GM12873 (cell line): ENCODE measurements around the gene SORL1.

Experiments used
- TF ChIP-seq, protein P1 (sequence below): IDR thresholded peaks from 2 replicates; pipeline ENCODE4 v1.5.1; 2012; ENCODE audit warnings: low read depth, mild to moderate bottlenecking, moderate library complexity, low read length, control low read depth; ENCODE audit not compliant: insufficient read depth; ENCODE audit errors: missing control alignments

The SORL1 gene

GRCh38 chr11:121473064-121473777 is 21.1 kb downstream of the SORL1 start:
- TF ChIP-seq, protein P1, sequence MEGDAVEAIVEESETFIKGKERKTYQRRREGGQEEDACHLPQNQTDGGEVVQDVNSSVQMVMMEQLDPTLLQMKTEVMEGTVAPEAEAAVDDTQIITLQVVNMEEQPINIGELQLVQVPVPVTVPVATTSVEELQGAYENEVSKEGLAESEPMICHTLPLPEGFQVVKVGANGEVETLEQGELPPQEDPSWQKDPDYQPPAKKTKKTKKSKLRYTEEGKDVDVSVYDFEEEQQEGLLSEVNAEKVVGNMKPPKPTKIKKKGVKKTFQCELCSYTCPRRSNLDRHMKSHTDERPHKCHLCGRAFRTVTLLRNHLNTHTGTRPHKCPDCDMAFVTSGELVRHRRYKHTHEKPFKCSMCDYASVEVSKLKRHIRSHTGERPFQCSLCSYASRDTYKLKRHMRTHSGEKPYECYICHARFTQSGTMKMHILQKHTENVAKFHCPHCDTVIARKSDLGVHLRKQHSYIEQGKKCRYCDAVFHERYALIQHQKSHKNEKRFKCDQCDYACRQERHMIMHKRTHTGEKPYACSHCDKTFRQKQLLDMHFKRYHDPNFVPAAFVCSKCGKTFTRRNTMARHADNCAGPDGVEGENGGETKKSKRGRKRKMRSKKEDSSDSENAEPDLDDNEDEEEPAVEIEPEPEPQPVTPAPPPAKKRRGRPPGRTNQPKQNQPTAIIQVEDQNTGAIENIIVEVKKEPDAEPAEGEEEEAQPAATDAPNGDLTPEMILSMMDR: no peak

DNA sequence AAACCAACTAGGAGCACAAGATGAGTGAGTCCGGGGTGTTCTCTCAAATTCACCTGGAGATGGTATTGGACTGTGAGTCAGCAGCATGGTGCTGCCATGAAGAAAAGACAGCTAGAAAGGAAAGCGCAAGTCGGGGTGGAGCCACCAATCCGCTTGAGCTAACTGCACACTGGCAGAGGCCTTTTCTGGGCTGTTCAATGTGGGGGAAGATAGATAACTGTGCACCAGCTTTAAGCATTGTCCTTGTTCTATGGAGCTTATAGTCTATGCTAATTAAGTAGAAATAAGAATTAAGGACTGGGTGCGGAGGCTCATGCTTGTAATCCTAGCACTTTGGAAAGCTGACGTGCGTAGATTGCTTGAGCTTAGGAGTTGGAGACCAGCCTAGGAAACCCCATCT is 22.6 kb downstream of the SORL1 start:
- TF ChIP-seq, protein P1: no peak

DNA sequence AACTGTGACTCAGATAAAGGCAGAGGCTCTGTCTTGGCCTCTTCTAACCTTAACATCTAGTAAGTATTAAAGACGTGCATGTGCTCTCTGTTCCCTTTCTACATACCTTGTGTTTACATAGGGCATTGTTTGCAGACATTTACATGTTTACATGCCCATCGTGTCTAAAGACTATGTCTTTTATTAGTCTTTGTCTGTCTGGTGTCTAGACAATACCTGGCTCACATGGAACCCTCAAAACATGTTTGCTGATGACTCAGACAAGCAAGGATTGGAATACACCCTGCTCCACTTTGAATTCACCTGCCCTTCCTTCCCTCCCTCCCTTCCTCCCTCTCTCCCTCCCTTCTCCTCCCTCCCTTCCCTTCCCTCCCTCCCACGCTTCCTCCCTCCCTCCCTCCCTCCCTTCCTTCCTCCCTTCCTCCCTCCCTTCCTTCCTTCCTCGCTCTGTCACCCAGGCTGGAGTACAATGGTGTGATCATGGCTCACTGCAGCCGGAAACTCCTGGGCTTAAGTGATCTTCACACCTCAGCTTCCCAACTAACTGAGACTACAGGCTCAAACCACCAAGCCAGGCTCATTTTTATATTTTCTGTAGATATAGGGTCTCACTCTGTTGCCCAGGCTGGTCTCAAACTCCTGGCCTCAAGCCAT is 24.4 kb downstream of the SORL1 start:
- TF ChIP-seq, protein P1: no peak

DNA sequence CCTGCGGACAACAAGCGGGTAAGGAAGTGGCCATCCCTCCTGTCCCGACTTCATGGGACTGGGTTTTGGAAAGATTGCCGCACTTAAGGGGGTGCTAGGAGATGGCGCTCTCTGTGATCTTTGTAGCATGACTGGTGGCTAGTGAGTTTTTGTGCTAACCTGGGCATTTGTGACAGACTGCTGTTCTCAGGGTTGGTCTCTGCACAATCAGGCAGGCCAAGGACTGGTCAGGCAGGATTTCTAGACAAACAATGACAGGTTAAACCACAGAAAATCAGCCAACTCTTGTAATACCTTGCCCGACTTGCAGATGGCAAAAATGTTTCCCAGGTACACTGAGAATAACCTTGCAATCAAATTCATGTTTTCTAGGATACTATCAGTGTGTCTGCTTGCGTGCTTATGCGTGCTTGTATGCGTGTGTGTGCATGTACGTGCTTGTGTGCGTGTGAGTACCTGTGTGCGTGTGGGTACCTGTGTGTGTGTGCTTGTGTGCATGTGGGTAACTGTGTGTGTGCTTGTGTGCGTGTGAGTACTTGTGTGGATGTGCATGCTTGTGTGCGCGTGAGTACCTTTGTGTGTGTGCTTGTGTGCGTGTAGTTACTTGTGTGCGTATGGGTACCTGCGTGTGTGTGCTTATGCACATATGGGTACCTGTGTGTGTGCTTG is 26.2 kb downstream of the SORL1 start:
- TF ChIP-seq, protein P1: no peak

DNA sequence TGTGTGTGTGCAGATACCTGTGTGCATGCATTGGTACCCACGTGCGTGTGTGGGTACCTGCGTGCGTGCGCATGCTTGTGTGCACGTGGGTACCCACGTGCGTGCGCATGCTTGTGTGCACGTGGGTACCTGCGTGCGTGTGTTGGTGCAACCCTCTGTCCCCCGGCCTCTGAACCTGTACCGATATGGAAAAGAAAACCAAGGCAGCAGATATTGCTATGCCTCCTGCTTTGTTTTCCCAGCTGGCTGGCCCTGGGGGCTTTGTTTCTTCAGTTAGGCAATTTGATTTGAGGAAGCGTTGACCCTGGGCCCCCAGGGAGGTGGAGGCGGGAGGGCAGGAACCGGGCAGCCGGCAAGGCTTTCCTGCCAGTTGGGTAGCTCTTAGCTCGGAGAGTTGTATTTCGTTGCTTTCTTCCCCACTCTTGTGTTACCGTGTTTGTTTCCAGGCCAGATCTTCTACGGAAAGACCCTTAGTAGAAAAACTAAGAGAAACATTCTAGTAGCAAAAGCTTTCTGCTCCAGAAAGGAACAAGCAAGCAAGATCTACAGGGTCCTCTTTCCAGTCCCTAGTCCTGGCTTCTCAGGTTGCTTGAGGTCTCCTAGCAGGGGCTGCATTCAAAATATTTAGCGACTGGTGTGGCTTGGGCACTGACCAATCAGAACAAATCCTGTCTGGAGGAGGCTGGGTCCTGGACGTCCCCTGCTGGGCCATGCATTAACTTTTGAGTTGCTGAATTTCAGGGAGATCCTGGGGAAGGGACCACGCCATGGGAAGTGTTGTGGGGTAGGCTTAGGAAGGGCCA is 27.0 kb downstream of the SORL1 start:
- TF ChIP-seq, protein P1: no peak

GRCh38 chr11:121479698-121480238 is 27.7 kb downstream of the SORL1 start:
- TF ChIP-seq, protein P1: no peak
